Panc1 (cell line): Measurements from ENCODE around the gene UPK3B.
"Not testable (repeated sequence)": the region's sequence is repeated elsewhere in the genome, so short reads cannot be mapped to it uniquely, and the experiment has no call there.

Source experiments
- CTCF ChIP-seq: fragments of 450-650 bp; IDR thresholded peaks from 2 replicates; pipeline ENCODE4 v1.5.1; 2017; ENCODE audit warnings: mild to moderate bottlenecking
- POLR2AphosphoS5 ChIP-seq: IDR thresholded peaks from 2 replicates; pipeline ENCODE4 v1.6.1; 2012; ENCODE audit warnings: mild to moderate bottlenecking, low read depth, low read length, moderate library complexity
- TCF7L2 ChIP-seq: IDR thresholded peaks from 2 replicates; pipeline ENCODE4 v1.6.1; 2011; ENCODE audit warnings: mild to moderate bottlenecking, low read depth, low read length, inconsistent platforms

DNA sequence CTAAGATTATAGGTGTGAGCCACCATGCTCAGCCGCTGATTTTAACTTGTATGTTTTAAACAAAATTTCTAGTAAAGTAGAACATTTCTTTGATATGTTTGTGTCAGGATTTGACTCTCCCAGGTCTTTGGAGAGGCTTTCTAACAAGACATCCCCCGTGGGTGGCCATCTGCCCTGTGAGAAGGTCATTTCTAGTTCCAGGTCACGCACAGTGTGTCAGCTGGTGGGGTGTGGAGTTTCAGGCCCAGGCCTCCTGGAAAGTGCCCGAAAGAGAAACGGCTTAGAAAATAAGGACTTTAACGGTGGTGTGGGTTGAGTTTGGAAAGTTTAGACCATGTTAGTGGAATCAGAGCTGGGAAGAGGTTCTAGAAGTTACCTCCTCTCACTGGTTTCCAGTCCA, 37.3 kb upstream of the UPK3B start:
- TF ChIP-seq CTCF, POLR2AphosphoS5, TCF7L2: not testable (repeated sequence)
